Activated CD4-positive, alpha-beta T cell treated with anti-CD3 and anti-CD28 coated beads, Interleukin-2, amount 10 ng/mL, durations not matched to agents 24 days and 14 days (primary cell): Measurements from ENCODE around the gene CCSER2. TPM values are rescaled to one million over a fixed set of nuclear protein-coding genes. Genes with fewer than 3 reads are reported as not detected.
"Not testable (repeated sequence)": the region's sequence is repeated elsewhere in the genome, so short reads cannot be mapped to it uniquely, and the experiment has no call there.

ENCODE experiments used
- DNase-seq: peaks from one replicate; pipeline ENCODE4 v3.0.0; 2022
- H3K27ac Mint-ChIP-seq: one replicate; pipeline ENCODE4 v1.8.0; 2022; ENCODE audit warnings: mild to moderate bottlenecking, mixed read lengths
- H3K27me3 Mint-ChIP-seq: one replicate; pipeline ENCODE4 v1.8.0; 2022; ENCODE audit warnings: mixed read lengths
- H3K36me3 Mint-ChIP-seq: one replicate; pipeline ENCODE4 v1.8.0; 2022; ENCODE audit warnings: low read depth, mild to moderate bottlenecking, mixed read lengths
- H3K4me1 Mint-ChIP-seq: one replicate; pipeline ENCODE4 v1.8.0; 2021; ENCODE audit warnings: mixed read lengths
- H3K4me3 Mint-ChIP-seq: one replicate; pipeline ENCODE4 v1.8.0; 2022; ENCODE audit warnings: mild to moderate bottlenecking, moderate library complexity, mixed read lengths
- H3K9me3 Mint-ChIP-seq: one replicate; pipeline ENCODE4 v1.8.0; 2021; ENCODE audit warnings: mixed read lengths
- intact Hi-C: fragments of 100-400 bp; cut with micrococcal nuclease; formaldehyde crosslinking; loops from one replicate; pipeline ENCODE4 v1.15.1; 2023
- total RNA-seq: library from RNA; stranded (reverse); gene quantifications from 2 replicates; pipeline ENCODE4 v1.2.3, GENCODE V29; 2022

CCSER2 gene
- total RNA-seq, 1 donor from 2014 or later = 45.6 TPM

- H3K27me3 Mint-ChIP-seq, H3K36me3 Mint-ChIP-seq, intact Hi-C loops, H3K4me3 Mint-ChIP-seq, H3K9me3 Mint-ChIP-seq, DNase-seq, H3K27ac Mint-ChIP-seq: not testable (repeated sequence)
- H3K4me1 Mint-ChIP-seq = peaks cover 31% of the 10 kb centered on the region
Measured at GRCh38 chr10:84326995-84327394, 1.4 kb upstream of the CCSER2 start.

- intact Hi-C loops = loop anchor here (1.0 to 2.0 kb wide), 3 partner anchors 14 to 190 kb away; partner anchors contain the start of gene GHITM
- peak; percentile 87 for DNase-seq
- peak overlapping the region; percentile 95 for H3K4me3 Mint-ChIP-seq
Measured at GRCh38 chr10:84329196-84329611, 815 bp downstream of the CCSER2 start.

GRCh38 chr10:84329986-84330651 lies 1.7 kb downstream of the CCSER2 start:
- H3K4me3 Mint-ChIP-seq = peak overlapping the region; percentile 95
- DNase-seq = peak; percentile 76
- peak overlapping the region; percentile 94 for H3K27ac Mint-ChIP-seq
- H3K4me1 Mint-ChIP-seq = peaks cover 47% of the 10 kb centered on the region
- intact Hi-C loops = loop anchor here (1.0 to 2.0 kb wide), 5 partner anchors 13 to 191 kb away; partner anchors contain the start of gene GHITM
- H3K36me3 Mint-ChIP-seq = peaks cover 6% of the 10 kb centered on the region
- no peaks in the 10 kb centered on the region for H3K9me3 Mint-ChIP-seq
- H3K27me3 Mint-ChIP-seq = peaks cover 3% of the 10 kb centered on the region

More at GRCh38 chr10:84329196-84329611, 815 bp downstream of the CCSER2 start:
- peaks cover 41% of the 10 kb centered on the region for H3K4me1 Mint-ChIP-seq
- H3K36me3 Mint-ChIP-seq = peaks cover 6% of the 10 kb centered on the region
- H3K27me3 Mint-ChIP-seq = peaks cover 3% of the 10 kb centered on the region
- no peaks in the 10 kb centered on the region for H3K9me3 Mint-ChIP-seq
- H3K27ac Mint-ChIP-seq = peak overlapping the region; percentile 94

- DNase-seq = peak; percentile 67
- intact Hi-C loops = no loop called here
- peaks cover 6% of the 10 kb centered on the region for H3K36me3 Mint-ChIP-seq
- peak overlapping the region; percentile 95 for H3K4me3 Mint-ChIP-seq
- peaks cover 49% of the 10 kb centered on the region for H3K4me1 Mint-ChIP-seq
- H3K27me3 Mint-ChIP-seq = no peaks in the 10 kb centered on the region
- no peaks in the 10 kb centered on the region for H3K9me3 Mint-ChIP-seq
- peak overlapping the region; percentile 94 for H3K27ac Mint-ChIP-seq
Measured at GRCh38 chr10:84331091-84331490, 2.7 kb downstream of the CCSER2 start.

GRCh38 chr10:84333864-84334451 lies 5.6 kb downstream of the CCSER2 start:
- H3K36me3 Mint-ChIP-seq = peaks cover 8% of the 10 kb centered on the region
- peaks cover 50% of the 10 kb centered on the region for H3K4me1 Mint-ChIP-seq
- no peaks in the 10 kb centered on the region for H3K9me3 Mint-ChIP-seq
- intact Hi-C loops = loop anchor here (1.0 kb wide), 1 partner anchor 8 kb away; no protein-coding TSS in a partner anchor
- H3K27ac Mint-ChIP-seq = peak overlapping the region; percentile 90
- peak; percentile 88 for DNase-seq
- no peaks in the 10 kb centered on the region for H3K27me3 Mint-ChIP-seq
- H3K4me3 Mint-ChIP-seq = peak overlapping the region; percentile 63

- Mint-ChIP-seq H3K4me3 (peak overlapping the region; percentile 1), H3K4me1 (peaks cover 46% of the 10 kb centered on the region), H3K36me3 (peaks cover 6% of the 10 kb centered on the region)
Measured at GRCh38 chr10:84334811-84335210, 6.4 kb downstream of the CCSER2 start.

GRCh38 chr10:84335516-84335915 lies 7.1 kb downstream of the CCSER2 start:
- no peak overlapping the region for H3K27ac Mint-ChIP-seq
- no peaks in the 10 kb centered on the region for H3K27me3 Mint-ChIP-seq
- H3K4me3 Mint-ChIP-seq = no peak overlapping the region
- intact Hi-C loops = no loop called here
- DNase-seq = no peak
- peaks cover 9% of the 10 kb centered on the region for H3K36me3 Mint-ChIP-seq
- peaks cover 43% of the 10 kb centered on the region for H3K4me1 Mint-ChIP-seq
- no peaks in the 10 kb centered on the region for H3K9me3 Mint-ChIP-seq

More at GRCh38 chr10:84334811-84335210, 6.4 kb downstream of the CCSER2 start:
- DNase-seq = no peak
- H3K27me3 Mint-ChIP-seq = no peaks in the 10 kb centered on the region
- intact Hi-C loops = loop anchor here (1.0 kb wide), 1 partner anchor 7 kb away; no protein-coding TSS in a partner anchor
- H3K9me3 Mint-ChIP-seq = no peaks in the 10 kb centered on the region
- peak overlapping the region; percentile 74 for H3K27ac Mint-ChIP-seq

GRCh38 chr10:84336406-84337090 lies 8.2 kb downstream of the CCSER2 start:
- Mint-ChIP-seq H3K9me3 (no peaks in the 10 kb centered on the region), H3K4me1 (peaks cover 40% of the 10 kb centered on the region), H3K4me3 (no peak overlapping the region)

GRCh38 chr10:84337199-84337598 lies 8.8 kb downstream of the CCSER2 start:
- intact Hi-C loops = no loop called here
- H3K4me3 Mint-ChIP-seq = no peak overlapping the region
- no peak overlapping the region for H3K27ac Mint-ChIP-seq
- no peak for DNase-seq
- H3K9me3 Mint-ChIP-seq = no peaks in the 10 kb centered on the region
- H3K27me3 Mint-ChIP-seq = no peaks in the 10 kb centered on the region
- H3K4me1 Mint-ChIP-seq = peaks cover 44% of the 10 kb centered on the region
- H3K36me3 Mint-ChIP-seq = peaks cover 11% of the 10 kb centered on the region

More at GRCh38 chr10:84336406-84337090, 8.2 kb downstream of the CCSER2 start:
- Mint-ChIP-seq H3K27me3 (no peaks in the 10 kb centered on the region), H3K27ac (no peak overlapping the region), H3K36me3 (peaks cover 10% of the 10 kb centered on the region)
- DNase-seq = no peak
- intact Hi-C loops = no loop called here

GRCh38 chr10:84339025-84339424 lies 10.6 kb downstream of the CCSER2 start:
- DNase-seq = no peak
- H3K27me3 Mint-ChIP-seq = no peaks in the 10 kb centered on the region
- no peak overlapping the region for H3K4me3 Mint-ChIP-seq
- H3K36me3 Mint-ChIP-seq = peaks cover 19% of the 10 kb centered on the region
- intact Hi-C loops = no loop called here
- peaks cover 53% of the 10 kb centered on the region for H3K4me1 Mint-ChIP-seq
- no peaks in the 10 kb centered on the region for H3K9me3 Mint-ChIP-seq
- H3K27ac Mint-ChIP-seq = no peak overlapping the region

GRCh38 chr10:84340187-84340586 lies 11.8 kb downstream of the CCSER2 start:
- Mint-ChIP-seq H3K36me3 (peaks cover 27% of the 10 kb centered on the region), H3K4me1 (peaks cover 54% of the 10 kb centered on the region), H3K27ac (no peak overlapping the region), H3K4me3 (no peak overlapping the region), H3K9me3 (no peaks in the 10 kb centered on the region), H3K27me3 (no peaks in the 10 kb centered on the region)
- DNase-seq = no peak
- intact Hi-C loops = no loop called here

GRCh38 chr10:84340632-84341537 lies 12.5 kb downstream of the CCSER2 start:
- Mint-ChIP-seq H3K4me1 (peaks cover 53% of the 10 kb centered on the region), H3K27me3 (no peaks in the 10 kb centered on the region), H3K4me3 (peak overlapping the region; percentile 72), H3K9me3 (no peaks in the 10 kb centered on the region), H3K27ac (peak overlapping the region; percentile 42), H3K36me3 (peaks cover 27% of the 10 kb centered on the region)
- DNase-seq = no peak
- intact Hi-C loops = no loop called here

GRCh38 chr10:84341538-84341856 lies 13.1 kb downstream of the CCSER2 start:
- Mint-ChIP-seq H3K27me3 (no peaks in the 10 kb centered on the region), H3K9me3 (no peaks in the 10 kb centered on the region), H3K4me1 (peaks cover 54% of the 10 kb centered on the region), H3K4me3 (peak overlapping the region; percentile 72), H3K36me3 (peaks cover 28% of the 10 kb centered on the region), H3K27ac (peak overlapping the region; percentile 42)
- intact Hi-C loops = no loop called here
- no peak for DNase-seq
